ENCODE data around the gene PTGIS.

DNA sequence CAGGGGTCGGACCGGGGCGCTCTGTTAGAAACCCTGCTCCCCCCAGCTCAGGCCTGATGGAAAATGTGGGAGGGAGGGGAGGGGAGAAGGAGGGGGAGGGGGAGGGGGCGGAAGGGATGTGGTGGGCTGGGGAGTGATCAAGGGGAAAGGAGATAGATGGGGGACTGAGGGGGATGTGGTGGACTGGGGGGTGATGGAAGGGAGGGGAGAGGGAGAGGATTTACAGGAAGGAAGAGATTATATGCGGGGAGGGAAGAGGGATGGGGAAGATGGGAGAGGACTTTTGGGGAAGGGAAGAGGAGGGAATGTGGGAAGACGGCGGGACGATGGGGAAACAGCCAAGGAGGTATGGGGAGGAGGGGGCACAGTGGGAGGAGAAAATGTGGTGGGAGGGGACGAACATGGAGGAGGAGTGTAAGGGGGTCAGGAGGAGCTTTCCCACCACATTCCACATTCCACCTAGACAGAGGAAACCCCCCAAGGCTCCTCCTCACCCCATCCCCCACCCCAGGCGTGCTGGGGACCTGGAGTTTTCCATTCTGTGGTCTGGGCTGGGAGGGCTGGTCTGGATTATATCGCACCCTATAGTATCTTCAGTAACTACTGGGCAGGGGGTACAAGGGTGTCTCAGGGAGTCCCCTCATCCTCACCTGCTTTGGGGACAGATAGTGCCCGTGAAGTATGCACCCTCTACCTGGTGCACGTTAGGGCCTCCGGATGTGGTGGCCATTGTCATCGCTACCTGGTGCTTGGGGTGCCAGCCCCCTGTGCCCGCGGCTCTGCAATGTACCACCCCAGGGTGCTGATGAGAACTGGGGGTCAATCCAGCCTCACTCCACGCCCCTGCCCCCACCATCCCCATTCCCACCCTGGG, 578 bp upstream of the PTGIS start:
- no peak for TF ChIP-seq POLR2A (IDR thresholded peaks at IDR 0.05)
- TF ChIP-seq, protein P1, sequence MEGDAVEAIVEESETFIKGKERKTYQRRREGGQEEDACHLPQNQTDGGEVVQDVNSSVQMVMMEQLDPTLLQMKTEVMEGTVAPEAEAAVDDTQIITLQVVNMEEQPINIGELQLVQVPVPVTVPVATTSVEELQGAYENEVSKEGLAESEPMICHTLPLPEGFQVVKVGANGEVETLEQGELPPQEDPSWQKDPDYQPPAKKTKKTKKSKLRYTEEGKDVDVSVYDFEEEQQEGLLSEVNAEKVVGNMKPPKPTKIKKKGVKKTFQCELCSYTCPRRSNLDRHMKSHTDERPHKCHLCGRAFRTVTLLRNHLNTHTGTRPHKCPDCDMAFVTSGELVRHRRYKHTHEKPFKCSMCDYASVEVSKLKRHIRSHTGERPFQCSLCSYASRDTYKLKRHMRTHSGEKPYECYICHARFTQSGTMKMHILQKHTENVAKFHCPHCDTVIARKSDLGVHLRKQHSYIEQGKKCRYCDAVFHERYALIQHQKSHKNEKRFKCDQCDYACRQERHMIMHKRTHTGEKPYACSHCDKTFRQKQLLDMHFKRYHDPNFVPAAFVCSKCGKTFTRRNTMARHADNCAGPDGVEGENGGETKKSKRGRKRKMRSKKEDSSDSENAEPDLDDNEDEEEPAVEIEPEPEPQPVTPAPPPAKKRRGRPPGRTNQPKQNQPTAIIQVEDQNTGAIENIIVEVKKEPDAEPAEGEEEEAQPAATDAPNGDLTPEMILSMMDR (IDR thresholded peaks at IDR 0.05): no peak

All from esophagus squamous epithelium (tissue), 4 donors.